HG03066 (cell line): ENCODE measurements around the gene CDH8.

Experiments
- ATAC-seq: cut with Tn5 transposase; IDR thresholded peaks from one replicate; pipeline ENCODE4 v1.9.1; 2021; ENCODE audit warnings: low read depth; ENCODE audit not compliant: unreplicated experiment

CDH8 gene

DNA sequence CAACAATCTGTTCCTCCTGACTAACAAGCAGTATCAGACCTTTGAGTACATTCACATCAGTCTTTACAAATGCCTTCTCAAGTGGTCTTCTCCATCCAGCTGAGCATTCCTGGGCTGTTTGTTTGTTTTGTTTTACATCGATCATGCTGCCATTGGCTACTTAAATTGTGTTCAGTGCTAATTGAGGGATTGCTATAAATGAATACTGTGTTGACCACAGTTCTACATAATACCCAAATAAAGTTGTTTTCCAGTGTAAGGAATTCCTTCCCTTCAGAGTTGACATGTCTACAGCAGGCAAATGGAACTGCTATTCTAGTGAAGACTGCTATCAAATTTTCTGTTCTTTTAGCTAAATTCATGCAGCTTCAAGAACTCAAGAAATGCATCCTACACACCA is 3.2 kb downstream of the CDH8 start:
- ATAC-seq = no peak

DNA sequence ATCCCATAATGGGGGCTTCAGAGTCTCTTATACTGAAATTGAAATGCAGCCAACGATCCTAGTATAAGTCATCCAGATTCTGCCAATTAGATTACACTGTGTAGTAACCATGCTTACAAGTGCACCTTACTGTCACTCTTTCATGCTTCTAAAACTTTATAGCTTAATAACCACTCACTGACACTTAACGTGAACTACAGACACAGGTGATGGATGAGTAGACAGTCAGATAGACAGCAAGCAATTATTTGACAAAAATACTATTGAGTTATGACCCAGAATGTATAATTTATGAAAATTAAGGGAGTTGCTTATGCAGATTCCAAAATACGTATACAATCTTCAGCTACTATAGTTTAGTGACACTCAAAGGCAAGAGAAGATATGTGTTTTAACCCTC is 6.3 kb downstream of the CDH8 start:
- no peak for ATAC-seq

DNA sequence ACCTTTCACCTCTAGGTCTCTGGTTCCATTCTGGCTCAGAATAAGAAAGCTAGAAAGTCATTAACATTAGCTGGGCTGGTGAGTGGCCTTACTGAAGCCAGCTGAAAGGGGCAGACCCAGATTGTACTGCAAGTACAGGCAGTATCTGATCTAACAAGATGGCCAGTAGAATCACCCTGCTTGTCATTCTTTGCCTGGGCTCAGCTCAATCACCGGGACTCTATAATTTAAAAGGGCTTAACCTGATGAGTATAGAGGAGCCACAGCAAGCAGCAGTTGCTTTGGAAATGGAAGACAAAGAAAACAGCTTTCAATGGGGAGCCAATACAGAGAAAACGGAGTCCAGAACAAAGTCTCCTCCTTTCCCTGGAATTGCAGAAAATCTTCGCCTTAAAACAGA is 13.6 kb downstream of the CDH8 start:
- no peak for ATAC-seq

DNA sequence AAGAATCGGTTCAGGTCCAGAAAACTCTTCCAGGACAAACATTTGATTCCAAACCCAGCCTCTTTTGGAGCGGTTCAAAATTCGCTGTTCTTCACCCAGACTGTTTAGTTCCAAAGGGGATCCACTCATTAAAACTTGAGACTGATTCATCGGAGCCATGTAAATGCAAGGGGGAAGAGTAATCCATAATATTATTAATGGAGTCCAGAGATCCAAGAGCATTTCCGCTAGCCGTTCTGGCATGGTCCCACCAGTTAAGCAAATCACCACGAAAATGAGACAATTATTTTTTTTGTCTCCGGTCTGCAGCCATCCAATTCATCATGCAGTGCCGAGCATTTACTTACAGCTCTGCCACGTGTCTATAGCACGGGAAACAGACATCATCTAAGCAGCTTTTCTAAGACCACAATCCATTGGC is 15.1 kb downstream of the CDH8 start:
- ATAC-seq = no peak

DNA sequence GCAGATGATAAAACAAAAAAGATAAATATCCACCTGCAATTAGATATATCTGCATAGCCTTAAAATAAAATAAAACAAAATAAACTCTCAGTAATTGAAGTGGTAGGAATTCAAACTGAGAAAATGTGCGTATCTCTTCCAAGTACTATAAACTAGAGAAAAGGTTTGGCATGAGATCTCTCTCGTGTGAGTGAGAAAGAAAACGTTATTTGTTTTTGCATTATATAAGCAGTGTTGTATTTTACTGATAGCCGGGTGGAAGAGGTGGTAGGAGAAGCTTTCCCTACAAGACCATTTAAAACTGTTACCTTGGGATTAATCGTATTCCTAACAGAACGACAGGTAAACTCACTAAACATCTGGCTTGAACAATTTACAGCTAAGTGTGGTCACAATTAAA is 15.6 kb downstream of the CDH8 start:
- no peak for ATAC-seq

DNA sequence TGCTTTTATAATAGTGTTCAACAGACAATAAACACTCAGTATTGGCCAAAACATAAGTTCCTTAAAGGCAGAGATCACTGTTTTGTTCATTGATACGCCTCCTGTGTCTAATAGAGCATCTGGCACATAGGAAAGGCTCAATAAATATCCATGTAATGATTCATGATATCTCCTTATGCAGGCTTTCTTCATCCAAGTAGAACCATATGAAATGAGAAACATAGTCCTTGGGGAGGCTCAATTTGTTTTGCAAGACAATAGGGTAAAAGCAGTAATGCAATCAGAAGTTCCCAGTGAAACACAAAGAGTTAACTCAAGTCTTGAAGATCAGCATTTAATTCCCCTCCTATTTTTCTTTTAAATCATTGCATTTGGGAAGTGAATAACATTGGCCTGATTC is 16.4 kb downstream of the CDH8 start:
- no peak for ATAC-seq

DNA sequence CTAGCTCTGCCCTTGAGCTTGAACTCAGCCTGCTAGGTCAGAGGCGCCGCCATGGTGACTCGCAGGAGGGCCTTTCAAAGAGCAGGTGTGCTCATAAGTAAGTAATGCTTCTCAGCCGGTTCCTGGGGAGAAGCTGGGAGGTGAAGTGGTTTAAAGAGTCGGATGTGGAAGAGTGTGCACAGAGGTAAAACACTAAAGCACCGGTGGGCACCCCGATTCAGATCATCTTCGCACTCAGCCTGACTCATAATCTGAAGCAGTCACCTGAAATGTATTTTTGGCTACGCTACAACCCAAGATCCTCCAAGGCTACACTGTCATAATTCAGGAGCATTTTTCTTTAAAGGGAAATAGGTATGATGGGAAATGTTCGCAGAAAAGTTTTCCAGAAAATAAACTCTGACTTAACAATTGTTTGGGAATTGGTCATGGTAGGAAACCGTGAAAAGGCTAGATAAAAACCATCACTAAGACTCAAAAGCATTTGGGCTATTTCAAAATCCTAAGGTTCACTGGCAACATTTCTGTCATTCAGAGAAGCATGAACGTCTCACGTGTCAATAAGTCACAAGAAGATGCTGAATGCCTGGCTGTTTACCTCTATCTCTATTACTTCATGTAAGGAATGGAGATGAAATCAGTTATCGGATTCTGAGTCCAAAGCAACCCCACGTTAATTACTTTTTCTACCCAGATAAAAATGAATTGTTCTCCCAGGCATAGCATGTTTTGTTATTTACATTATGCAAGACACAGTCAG is 17.8 kb downstream of the CDH8 start:
- no peak for ATAC-seq

DNA sequence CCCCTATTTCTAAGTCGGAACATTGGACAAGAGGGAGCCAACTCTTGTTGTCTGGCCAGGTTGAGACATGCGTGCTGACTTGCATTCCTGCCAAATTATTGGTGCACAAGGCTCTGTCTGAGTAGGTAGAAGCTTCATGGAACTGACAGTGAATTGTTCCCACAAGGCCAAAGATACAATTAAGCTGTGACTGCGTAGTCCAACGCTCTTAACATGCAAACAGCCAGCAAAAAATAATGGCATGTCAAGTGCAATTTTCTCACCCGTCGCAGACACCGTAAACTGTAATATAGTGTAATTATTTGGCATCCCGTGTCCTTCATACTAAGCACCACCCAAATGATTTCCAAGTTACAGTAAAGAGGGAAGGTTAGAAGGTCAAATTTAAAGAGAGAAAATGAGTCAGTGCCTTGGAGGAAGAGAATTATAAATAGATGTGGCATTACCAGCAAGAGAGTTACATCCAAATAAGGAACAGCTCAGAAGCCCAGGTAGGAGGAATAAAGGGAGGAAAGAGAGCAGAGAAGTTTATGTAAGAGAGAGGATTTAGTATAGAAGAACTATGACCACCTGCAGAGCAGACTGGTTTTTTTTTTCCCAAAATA is 21.8 kb downstream of the CDH8 start:
- ATAC-seq = no peak

DNA sequence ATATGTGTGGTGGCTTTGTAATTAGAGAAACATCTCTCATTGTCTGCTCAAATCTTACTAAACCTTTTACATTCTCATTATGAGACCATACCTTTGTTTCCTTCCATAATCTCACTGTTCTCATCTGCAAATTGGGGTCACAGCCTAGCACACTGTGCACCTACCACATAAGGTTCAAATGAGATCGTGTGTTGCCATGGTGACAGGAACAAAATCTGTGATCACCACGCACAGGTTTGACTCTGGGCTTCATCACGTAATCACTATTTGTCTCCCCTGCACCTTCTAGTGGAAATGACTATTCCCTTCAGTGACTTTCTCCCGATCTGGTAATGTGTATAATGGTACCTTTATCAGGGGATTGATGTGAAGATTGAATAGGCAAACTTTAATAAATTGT is 26.1 kb downstream of the CDH8 start:
- ATAC-seq = no peak

DNA sequence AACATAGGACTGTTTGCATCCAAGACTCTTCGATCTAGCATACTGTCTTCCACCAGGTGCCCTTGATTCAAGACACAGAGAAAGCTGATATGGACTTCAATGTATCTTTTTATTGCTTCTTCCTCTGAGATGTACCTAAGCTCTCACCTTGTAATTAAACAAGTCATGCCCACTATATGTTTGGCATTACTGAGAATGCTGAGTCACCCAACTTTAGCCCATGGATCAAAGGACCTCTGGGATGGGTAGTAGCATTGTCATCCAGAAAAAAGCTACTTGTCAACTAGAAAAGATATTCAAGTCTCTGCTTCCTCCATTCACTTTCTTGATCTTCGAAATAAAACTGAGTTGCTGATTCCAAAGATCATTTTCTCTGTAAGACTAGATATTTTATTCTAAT is 37.8 kb downstream of the CDH8 start:
- no peak for ATAC-seq

DNA sequence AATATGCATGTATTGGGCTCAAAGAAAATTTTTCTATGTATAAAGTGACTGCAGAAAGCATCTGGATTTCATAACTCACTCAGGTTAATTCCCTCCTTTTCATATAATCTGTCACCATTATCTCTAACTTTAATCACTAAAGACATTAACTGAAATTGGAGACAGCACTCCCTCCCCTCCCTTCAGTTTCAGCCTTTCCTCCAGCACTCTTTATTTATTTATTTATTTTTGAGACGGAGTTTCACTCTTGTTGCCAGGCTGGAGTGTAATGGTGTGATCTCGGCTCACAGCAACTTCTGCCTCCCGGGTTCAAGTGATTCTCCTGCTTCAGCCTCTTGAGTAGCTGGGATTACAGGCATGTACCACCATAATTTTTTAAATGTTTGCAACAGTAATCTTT is 43.1 kb downstream of the CDH8 start:
- no peak for ATAC-seq

DNA sequence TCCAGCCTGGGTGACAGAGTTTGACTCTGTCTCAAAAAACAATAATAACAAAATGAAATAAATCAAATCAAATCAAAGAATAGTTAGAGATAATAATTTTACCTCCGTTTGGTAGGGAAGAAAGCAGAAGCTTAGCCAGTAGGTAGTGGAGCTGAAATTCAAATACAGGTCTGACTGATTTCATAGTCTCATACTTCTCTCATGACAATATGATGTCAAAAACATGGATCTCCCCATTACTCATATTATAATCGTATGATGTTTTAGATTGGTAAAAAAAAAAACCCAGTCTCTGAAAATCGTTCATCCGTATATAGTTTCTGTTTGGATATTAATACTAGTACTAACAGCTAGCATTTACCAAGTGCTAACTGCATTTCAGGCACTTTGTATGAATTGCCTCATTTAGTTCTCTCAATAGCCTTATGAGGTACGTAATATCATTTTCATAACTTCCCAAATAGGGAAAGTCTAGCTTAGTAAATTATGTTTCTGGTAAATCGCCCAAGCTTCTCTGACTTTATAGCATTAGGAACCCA is 48.7 kb downstream of the CDH8 start:
- ATAC-seq = no peak

DNA sequence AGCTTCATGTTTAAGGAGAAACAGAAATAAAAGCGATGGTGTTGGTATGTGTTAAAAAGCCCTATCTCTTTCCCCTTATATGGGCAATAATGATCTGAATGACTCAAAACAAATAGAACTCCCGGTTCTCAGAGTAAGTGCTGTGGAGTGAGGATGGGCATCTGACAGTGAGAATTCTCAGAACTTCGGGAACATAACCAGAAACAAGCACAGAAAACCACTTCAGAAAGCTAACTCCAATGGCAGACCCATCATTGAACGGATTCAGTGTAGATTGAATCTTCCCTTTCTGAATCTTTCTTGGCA is 67.2 kb downstream of the CDH8 start:
- no peak for ATAC-seq

DNA sequence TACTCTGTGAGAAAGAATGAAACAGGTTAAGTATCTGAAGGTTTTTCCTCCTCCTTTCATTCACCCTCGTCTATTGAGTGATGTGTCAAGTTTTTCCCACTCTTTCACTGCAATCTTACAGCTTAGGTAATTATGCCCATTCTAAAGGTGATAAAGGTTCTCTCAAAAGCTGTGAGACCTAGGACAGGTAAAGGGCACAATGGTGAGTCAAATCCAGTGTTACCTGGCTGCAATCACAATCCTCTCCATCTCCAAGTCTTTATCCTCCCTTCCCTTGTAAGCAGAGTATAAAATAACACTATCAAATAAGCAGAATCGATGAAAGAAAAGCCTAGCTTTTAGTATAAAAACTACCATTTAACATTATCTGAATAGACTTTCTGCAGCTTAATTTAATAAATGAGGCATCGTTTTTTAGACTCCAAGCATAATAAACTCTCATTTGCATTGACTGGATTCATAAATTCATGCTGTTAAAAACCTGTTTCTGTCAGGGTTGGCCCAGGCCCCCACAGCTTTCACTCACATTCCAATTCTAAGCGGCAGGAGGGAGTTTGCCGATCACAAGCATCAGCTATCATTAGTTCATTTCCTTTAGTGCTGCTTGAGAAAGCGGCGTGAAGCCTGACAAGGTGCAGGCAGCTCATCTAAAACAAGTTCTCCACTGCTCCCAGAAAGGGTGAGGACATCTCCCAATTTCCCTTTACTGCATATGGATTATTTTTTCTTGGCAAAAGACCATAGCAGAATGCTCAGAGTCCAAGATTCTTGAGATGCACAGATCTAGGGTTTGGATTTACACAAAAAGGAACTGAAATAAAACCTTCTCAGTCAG is 67.8 kb downstream of the CDH8 start:
- ATAC-seq = no peak

DNA sequence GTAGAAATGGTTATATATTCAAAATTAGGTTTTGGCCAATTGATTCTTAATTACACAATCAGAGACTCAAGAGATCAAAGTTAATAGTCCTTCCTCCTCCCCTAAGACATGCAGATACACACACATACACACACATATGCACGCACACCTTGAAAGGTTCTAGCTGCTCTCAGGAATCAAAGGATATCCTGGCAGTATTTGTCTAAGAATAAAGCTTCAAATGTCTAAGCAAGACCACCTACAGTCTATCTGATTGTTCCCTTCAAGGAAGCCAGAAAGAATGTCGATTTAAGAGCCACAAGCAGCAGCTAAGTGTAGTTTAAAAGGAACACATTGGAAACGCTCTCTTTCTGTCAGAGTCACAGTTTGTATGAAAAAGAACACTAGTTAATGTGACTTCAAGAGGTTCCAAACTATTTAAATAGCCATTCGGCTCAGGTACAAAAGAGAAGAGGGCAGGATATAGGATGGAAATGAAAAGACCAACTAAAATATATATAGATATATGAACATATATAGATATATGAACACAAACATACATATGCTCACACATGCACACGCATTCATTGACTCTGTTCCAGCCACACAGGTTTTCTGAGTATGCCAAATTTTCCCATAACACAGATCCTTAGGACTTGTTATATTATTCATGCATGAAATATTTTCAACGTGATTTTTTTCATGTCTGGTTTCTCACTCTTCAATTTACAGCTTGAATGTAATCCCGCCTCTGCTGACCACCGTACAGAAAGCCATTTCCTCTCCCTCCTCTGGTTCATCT is 79.0 kb downstream of the CDH8 start:
- no peak for ATAC-seq

DNA sequence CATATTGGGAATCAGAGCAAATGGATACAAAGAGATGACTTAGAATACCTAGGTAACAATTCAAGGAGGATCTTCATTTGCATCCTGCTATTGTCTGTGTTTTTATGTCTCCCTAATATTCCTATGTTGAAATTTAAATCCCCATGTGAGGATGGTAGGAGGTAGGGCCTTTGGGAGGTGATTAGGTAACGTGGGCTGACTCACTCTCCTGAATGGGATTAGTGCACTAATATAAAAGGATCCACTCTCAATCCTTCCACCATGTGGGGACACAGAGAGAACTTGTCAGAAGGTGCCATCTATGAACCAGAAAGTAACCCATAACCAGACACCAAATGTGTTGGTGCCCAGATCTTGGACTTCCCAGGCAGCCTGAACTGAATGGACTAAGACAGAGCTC is 83.4 kb downstream of the CDH8 start:
- no peak for ATAC-seq

DNA sequence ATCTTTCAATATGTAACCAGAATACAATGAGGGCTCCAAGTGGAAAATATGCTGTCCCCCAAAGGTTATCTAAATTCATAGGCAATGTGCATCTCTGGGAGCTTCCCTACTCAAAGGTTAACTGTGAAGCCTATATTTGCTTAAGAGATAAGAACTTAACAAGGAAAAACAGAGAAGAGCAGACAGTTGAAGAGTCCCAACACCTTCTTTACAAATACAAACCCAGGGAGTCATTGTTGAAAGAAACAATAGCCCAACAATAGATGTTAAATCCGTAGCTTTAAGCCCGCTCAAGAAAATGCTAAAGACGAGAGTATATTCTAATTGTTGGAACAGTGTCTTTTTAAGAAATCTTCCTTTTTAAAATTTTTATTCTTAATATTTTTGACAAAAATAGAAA is 87.8 kb downstream of the CDH8 start:
- ATAC-seq = no peak

DNA sequence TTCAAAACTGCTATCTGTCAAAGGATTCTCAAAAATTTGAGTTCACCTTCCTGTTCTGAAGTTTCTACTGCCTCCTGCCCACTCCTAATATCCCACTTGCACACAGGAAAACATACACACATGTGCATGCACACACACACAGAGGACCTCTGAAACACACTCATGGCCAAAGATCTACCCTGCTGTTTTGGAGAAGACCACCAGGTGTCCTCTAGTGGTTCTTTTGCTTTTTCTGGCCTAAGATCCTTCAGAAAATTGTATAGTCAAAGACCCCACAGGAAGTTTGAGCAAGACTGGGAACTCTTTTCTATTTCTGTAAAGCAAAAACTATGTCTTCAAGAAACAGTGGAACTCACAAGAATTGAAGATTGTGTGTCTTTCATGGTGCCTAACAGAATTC is 90.2 kb downstream of the CDH8 start:
- no peak for ATAC-seq

DNA sequence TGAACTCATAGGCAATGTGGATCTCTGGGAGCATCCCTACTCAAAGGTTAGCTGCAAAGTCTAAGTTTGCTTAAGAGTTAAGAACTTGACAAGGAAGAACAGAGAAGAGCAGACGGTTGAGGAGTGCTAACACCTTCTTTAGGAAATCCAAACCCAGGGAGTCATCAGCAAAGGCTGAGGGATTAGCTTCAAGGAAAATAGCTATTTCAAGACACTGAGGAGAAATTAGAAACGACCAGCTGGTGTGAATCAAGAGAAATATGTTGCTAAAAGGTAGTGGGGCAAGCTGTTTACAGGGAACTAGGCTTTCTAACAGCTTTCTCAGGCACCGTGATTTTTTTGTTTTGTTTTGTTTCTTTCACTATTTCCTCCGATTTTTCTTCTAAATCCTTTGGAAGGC is 90.7 kb downstream of the CDH8 start:
- ATAC-seq = no peak

DNA sequence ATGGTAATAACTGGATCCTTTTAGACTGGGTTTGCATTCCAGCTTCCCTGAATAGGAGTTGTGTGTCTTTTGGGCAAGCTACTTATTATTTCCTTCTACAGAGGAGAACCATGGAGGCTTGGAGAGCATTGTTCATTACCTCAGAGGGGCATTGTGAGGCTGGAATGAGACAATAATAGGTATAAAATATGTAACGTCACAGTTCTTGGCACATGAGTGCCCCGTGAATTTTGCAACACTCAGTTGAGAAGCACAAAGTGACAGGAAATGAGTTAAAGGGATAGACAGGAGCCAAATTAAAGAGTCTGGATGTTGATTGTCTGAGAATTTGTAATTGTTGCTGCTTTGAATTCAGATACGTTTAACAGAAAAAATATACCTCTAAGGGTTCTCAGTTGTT is 92.2 kb downstream of the CDH8 start:
- ATAC-seq = no peak

DNA sequence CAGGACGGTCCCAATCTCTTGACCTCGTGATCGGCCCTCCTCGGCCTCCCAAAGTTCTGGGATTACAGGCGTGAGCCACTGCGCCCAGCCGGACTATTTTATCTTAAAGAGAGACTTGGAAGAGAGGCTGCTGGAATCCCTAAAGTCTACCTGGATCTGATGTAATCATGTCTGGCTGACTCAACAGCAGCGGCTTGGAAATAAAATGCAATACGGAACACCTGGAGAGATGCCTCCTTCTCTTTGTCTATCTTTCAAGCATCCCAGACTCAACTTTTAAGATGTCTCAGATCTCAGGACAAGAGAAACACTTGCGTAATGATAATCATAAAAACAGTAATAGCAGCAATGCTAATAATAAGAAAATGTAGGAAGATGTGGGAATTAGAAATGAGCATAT is 95.6 kb downstream of the CDH8 start:
- no peak for ATAC-seq
